ENCODE measurements around the gene KIF19.

The KIF19 gene

DNA sequence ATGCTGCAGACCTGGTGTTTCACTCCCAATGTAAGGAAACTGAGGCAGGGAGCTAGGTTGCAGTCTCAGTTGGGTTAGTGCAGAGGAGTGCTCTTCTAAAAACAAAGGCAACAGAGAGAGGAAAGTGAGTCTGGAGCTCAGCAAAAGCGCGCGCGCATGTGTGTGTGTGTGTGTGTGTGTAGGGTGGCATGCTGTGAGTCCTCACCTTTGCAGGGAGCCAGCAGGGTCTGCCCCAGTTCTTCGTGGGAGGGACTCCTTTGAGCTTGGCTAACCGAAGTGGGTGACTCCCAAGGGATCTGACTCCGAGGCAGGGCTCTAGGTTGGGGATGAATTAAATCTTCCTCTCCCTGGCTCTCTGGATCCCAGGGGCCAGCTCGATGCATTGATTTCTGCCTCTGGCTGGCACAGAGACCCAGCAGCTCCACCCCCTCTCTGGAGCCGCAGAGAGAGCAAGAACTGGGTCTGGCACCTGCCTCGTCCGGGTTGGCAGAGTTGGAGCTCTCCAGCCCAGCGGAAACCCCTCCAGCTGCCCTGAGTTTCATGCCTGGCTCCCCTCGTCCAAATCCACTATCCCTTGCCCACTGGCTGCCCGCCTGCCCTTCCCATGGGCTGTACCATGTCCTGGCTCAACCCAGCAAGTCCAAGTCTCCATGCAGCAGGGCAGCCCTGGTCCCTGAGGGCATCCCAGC lies 36.9 kb downstream of the KIF19 start:
- peak; percentile 65 for DNase-seq (ENCODE audit: low spot score)

DNA sequence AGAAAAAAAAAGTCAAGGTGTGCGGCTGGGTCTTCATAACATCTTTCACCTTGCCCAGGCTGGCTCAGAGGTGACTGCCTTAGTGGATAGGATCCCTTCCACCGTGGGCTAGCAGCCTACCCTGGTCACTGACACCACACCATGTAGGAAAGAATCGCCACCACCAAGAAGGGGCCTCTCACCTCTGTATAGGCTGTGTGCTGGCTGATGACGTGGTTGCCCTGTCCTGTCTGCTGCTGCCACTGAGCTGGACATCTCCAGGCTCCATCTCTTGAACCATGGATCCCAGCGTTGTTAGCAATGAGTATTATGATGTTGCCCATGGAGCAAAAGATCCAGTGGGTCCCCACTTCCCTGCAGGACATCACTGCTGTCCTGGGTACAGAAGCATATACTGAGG lies 41.2 kb downstream of the KIF19 start, which contains the start of gene GPR142:
GPR142 (plus strand) TSS at position 301 of the 400 bp plus-strand sequence. CDS start 2,035 bp downstream, outside the sequence.
- DNase-seq (ENCODE audit: low spot score) = no peak

DNA sequence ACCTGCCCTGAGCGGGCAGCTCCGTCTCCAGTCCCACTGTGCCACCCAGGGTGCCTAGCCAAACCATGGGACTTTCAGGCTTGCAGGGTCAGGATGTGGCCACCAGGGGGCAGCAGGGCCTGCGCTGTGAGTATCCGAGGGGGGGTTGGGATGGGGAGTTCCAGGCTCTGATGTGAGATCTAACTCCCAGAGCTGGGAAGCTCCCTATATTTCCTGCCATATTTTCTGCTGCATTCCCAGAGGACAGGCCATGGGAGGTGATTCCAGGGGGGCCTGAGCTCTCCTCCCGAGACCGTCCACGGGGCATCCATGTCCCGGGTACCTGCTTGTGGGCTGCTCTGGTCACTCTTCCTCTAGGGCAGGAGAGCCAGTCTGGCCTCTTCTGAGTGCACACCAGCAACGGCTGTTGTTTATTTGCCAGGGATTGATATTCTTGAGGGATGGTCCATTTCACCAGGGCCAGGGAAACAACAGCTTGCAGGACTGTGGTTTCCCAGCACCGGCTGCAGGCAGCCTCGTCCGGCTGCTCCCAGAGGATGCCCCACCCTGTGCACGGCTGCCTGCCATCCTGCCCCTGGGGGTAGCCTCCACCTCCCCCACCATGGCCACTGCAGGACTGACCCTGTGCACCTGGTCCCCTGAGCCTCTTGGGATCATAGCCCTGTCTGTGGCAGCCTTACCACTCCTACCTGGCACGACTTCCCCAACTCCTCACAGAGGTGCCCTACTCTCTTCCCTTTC lies 42.5 kb downstream of the KIF19 start:
- peak; percentile 86 for DNase-seq (ENCODE audit: low spot score)

DNA sequence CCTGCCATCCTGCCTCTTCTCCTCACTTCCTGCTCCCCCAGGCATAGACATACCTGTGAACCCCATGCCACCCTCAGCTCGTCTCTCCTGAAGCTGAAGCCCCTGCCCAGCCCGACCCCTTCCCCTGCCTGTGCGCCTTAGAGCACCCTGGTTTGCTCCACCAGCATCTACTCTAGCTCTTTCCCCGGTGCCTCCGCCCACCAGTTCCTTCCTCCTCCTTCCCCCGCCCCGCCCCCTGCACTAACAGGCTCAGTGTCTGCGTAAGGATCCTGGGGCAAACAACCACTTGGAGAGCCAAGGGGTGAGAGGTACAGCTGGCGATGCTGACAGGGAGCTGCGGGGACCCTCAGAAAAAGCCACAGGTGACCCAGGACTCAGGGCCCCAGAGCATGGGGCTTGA lies 43.2 kb downstream of the KIF19 start:
- peak; percentile 33 for DNase-seq (ENCODE audit: low spot score)

DNA sequence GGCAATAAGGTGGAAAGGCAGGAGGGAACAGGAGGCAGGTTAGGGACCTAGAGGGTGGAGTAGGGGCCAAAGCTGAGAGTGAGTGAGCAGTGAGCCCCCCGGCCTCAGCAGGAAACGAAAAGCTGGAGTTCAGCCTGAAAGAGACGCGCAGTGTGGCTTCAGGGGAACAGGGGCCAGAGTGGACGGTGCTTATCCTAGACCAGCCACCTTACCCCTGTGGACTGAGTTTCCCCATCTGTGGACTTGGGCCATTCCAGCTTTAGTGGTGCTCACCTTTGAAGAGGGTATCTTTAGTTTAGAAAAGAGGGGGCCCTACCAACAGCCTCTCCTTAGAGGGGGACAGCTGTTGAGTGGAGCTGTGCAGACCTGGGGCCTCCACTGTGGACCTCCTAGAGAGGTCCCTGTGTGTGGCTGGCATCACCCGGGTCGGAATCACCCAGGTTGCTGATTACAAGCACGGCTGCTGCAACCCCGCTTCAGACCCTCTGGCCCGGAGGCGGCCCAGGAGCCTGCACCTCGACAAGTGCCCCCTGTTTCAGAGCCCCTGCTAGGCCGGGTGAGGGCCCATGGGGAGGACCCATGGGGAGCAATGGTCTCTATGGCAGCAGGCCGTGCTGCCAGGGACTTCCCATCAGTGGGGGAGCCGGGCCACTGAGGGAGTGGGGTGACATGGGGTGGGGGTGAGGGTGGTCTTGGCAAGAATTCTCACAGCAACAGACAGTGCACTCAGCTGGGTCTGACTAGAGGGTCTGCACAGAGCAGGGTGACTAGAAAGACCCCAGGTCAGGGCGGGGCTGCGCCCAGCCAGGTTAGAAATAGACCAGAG lies 43.9 kb downstream of the KIF19 start:
- no peak for DNase-seq (ENCODE audit: low spot score)

DNA sequence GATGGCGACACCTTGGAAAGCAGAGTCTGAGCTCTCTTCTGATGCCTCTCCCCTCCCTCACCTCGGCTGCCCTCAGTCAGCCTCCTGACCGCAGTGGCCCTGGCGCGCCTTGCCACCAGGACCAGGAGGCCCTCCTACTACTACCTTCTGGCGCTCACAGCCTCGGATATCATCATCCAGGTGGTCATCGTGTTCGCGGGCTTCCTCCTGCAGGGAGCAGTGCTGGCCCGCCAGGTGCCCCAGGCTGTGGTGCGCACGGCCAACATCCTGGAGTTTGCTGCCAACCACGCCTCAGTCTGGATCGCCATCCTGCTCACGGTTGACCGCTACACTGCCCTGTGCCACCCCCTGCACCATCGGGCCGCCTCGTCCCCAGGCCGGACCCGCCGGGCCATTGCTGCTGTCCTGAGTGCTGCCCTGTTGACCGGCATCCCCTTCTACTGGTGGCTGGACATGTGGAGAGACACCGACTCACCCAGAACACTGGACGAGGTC lies 45.7 kb downstream of the KIF19 start:
- DNase-seq (ENCODE audit: low spot score) = no peak

DNA sequence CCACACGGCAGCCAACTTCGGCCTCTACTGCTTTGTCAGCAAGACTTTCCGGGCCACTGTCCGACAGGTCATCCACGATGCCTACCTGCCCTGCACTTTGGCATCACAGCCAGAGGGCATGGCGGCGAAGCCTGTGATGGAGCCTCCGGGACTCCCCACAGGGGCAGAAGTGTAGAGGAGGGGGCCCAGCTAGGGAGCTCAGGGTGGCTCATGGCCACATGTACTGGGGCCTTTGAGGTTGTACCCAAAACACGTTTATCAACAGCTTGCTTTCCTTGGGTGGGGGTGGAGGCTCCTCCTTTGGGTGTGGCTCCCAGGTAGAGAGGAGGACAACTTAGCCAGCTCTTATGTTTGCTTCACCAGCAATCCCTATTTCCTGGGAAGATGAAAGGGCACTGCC lies 46.4 kb downstream of the KIF19 start:
- DNase-seq (ENCODE audit: low spot score) = no peak

DNA sequence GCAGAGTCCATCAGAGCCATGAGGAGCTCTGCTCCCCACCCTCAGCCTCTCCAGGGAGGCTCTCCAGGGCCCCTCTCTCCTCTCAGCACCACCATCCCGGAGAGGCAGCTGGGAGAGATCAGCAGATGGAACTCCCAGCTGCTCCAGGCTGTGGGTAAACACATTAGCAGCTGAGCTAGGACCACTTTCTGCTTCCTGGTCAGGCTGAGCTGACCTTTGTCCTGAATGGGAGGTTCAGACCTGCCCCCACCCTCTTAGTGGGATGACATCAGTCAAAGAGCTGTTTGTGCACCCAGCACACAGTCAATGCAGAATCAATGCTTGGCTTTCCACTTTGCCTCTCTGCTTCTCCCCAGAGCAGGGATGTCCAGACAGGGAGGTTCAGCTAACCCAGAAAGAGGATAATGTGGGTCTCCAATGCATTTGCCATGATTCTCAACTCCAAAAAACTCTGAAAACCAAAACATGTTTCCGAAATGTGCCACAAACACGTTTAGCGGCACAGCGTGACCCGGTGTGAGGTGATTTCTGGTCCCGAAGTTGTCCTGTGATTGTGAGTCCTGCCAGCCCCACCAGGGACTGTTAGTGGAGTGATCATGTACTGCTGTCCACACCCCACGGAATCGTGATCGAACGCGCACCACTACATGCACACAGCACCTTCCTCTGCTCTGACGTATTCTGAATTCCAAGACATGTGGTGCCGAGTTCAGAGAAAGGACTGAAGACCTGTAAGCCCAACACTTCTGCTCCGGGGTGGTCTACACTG lies 48.0 kb downstream of the KIF19 start:
- DNase-seq (ENCODE audit: low spot score) = peak; percentile 95

DNA sequence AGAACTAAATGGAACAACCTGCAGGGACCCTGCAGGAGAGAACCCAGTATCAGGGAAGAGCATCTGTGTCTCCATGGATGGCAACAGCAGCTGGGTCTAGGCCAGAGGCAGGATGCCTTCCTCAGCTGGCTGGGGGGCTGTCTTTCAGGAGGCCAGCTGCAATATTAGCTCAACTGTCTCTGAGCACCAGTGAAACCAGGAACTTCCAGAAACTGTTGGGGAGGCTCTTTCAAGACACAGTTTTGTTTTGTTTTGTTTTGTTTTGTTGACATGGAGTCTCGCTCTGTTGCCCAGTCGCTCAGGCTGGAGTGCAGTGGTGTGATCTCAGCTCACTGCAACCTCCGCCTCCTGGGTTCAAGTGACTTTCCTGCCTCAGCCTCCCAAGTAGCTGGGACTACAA lies 48.8 kb downstream of the KIF19 start:
- DNase-seq (ENCODE audit: low spot score) = no peak

DNA sequence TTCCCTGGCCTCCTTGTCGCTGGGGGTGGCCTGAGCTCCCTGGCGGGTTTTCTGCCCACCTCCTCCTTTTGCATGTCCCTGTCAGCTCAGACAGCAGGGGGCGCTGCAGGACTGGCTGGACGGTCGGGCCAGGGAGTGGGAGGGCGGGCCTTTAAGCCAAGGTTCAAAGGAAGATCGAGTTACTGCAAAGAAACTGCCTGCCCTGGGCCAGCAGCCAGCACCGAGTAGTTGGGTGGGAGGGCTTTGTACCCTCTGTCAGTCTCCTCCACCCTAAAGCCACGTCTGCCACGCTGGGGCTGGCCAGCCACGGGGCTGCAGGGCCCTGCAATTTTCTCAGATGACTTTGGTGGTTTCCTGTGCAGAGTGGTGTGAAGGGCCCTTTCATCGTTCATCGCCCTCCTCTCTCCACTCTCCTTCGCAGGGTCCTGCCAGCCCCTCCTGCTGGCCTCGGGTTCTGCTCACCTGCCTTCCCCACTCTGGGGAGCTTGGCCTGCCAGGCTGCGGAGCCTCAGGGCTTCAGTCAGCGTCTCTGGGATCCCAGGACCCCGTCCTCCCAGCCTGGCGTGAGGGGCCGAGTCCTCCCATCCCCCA lies 53.6 kb downstream of the KIF19 start:
- peak; percentile 91 for DNase-seq (ENCODE audit: low spot score)

DNA sequence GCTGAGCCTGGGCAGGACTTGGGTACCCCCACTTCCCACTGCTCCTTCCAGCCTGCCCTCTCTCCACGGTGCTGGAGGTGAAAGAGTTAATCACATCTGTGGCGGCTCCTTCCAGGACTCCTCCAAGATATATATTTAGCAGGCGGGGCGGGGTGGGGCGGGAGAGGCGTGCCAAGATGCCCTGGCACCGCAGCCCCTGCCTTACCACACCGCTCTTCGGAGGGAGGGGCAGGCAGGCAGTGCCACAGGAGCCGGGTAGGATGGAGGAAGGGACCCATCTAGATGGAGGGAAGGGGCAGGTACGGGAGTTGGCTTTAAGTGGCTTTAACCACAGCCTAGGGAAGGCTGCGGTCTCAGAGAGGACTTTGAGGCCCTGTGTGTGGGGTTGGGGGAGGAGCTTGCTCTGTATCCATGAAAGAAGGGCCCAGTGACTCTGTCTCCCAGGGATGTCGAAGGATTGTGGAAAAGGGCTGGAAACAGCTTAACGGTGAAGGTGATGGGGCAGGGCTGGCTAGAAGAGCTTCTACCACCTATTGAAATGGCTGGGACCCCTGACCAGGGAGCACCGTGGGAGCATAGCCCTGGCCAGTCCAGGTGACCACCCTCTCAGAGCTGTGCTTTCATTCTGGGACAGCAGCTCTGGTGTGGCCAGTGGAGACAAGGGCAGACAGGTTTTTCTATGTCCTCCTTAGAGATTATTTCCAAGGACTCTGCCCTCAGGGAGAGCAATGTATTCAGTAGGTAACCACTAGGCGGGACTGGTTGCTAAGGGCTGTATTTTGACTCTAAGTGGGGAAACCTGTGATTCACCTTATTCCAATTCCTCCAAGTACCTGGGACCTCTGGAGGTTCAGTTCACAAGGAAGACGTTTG lies 54.3 kb downstream of the KIF19 start:
- DNase-seq (ENCODE audit: low spot score) = no peak

DNA sequence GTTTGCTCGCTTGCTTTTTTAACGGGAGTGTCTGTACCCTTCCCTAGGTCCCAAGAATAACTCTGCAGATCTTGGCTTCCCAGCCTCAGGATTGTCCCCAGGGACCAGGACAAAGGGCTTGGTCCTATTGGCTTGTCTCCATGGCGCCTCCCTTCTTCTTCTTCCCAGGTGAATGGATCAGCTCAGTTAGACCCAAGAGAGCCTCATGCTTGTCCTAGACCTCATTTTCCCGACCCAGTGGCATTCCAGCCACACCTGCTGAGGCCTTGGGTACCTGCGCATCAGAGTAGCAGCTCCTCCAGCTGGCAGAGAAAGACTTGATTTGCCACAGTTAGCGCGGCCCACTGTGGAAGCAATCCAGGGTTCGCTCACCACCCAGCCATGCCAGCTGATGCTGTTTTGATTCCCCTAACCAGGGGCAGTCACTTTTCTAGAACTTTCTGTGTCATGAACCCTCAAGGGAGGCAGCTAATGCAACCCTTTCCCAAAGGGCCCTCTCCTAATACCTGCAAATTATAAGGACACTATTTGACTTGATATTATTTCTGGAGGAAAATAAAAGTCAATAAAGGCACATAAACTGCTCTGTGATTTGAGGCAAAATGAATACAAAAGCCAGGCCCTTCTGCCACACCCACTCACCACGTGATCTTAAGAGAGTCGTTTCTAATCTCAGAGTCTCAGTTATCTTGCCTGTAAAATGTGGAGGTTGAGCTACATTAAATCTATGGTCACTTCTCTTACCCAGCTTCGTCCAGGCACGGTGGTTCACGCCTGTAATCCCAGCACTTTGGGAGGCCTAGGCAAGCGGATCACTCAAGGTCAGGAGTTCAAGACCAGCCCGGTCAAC lies 55.2 kb downstream of the KIF19 start:
- DNase-seq (ENCODE audit: low spot score) = no peak

DNA sequence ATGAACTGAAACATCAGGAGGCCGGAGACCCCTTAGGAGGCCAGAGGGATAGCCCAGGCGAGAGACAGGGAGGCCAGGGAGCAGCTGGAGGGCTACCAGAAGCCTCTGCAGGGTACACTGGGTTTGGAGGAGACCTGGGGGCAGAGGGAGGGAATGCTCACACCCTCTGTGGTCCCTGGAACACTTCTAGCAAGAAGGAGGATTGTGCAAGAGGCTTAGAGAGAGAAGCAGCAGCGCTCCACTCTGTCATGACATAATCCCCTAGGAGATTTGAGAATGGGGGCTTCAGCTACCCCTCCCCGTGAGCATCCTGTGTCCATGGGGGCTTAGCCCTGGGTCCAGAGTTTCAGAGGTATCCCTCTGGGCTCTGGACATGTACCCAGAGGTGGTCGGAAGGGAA lies 57.1 kb downstream of the KIF19 start:
- no peak for DNase-seq (ENCODE audit: low spot score)

DNA sequence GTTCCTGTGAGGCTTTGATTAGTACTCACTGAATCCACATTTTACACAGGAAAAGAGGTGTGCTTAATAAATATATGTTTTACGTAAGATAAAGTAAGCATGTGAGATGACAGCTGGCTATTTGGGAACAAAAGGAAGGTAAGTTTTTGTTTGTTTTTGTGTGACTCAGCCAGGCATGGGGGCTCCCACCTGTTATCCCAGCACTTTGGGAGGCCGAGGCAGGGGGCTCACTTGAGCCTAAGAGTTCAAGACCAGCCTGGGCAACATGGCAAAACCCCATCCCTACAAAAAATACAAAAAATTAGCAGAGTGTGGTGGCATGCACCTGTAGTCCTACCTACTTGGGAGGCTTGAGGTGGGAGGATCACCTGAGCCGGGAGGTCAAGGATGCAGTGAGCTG lies 59.2 kb downstream of the KIF19 start:
- no peak for DNase-seq (ENCODE audit: low spot score)

DNA sequence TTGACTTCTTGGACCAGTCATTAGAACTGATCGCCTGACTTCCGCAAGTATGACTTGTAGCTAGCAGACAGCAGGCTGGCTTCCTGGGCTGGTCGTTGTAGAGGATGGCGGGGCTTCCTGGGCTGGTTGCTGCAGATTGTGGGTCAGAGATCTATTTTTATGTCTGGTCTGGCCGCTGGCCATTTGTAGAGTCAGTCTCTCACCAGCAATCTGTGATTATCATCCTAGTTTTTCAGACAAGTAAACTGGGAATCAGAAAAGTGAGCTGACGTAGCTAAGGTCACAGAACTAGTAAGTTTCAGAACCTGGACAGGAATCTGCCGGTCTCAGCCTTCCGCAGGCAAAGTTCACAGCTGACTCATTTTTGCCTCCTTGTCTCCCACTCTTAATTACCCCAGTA lies 60.4 kb downstream of the KIF19 start:
- no peak for DNase-seq (ENCODE audit: low spot score)

DNA sequence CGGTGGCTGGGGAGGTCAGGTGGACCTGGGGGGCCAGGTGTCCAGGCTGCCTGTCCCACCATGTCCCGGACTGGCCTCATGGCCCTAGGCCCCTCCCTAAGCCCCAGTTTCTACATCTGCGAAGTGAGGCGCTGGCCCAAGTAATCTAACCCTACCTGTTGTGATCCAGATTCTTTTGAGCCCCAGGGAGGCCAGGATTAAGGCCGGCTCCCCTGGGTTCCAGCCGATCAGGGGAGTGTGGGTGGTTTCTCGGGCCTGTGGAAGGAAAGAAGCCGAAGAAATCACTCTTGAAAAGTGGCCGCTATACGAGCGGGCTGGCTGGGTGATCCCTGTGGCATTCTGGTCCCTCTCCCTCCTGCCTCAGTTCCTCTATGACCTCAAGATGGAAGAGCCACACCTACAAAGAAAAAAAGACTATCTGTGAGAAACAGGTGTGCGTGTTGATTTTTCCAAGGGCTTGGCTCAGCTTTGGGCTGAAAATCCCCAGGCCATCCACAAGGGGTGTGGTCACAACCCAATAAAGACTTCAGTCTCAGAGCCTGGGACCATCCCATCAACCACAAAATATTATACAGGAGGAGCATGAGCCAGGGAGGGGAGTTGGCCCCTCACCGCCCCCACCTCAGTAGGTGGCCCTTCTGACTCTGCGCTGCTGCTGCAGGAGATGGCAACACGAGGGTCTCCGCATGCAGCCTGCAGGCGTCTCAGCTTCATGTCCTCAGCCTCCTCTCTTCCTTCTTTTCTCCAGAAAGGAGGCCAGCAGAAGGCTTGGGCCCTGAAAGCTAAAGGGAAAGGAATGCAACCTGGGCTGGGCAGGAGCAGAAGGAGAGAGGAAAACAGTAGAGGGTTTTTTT lies 61.6 kb downstream of the KIF19 start:
- no peak for DNase-seq (ENCODE audit: low spot score)

DNA sequence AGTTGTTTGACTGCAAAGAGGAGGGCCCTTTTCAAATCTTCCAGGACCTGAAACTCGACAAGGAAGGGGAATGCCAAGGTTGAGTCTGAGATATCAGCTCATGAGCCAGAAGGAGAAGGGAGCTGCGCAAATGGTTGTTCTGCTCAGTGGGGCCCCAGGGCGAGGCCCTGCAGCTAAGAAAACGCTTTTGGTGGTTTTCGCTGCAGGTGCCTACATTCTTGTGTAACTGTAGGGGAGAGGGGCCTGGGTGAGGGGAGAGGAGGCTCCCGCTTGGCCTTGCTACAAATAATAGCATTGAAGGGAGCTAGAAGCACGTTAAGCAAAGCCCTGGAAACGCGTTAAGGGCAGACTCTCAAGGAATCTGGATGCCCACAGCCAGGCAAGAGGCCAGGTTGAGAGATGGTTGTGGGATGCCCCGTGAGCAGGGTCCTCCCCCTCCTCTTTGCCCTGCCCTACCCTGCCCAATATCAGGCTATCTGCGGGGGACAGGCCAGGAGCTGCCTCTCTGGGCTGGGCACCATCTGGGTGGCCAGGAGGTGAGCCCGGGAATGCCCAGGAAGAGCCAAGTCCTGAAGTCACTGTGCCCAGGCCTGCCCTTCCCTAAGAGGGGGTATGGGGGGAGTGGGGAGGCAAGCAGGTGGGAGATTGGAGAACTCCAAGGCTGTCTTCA lies 63.2 kb downstream of the KIF19 start:
- DNase-seq (ENCODE audit: low spot score) = no peak

Data from Ammon's horn (tissue), 1 donor.